Sigmoid colon (tissue), 4 donors: ENCODE results near the gene RPTN.

Experiments used
- EP300 ChIP-seq, 4 donors: sonication (generic); formaldehyde crosslinking; IDR thresholded peaks; one replicate each; pipeline ENCODE4 v1.6.1; 2017; ENCODE audit warnings: antibody characterized with exemption in 4 of 4
- POLR2A ChIP-seq, 2 donors: fragments of 450-650 bp; IDR thresholded peaks; one replicate each; pipeline ENCODE4 v1.6.1; 2016; ENCODE audit warnings: antibody characterized with exemption in 2 of 2, mild to moderate bottlenecking in 2 of 2, moderate library complexity in 2 of 2
- POLR2AphosphoS5 ChIP-seq, 4 donors: sonication (generic); formaldehyde crosslinking; IDR thresholded peaks; one replicate each; pipeline ENCODE4 v1.6.1; 2017; ENCODE audit warnings: antibody characterized with exemption in 4 of 4
- TF ChIP-seq, protein P1 (sequence below), 4 experiments: fragments of 450-650 bp in 3 of 4; fragments of 200-600 bp in 1 of 4; IDR thresholded peaks; one replicate each; pipeline ENCODE4 v1.5.1; 2016 to 2019; ENCODE audit warnings: antibody characterized with exemption in 4 of 4, mild to moderate bottlenecking in 3 of 4, moderate library complexity in 2 of 4

DNA sequence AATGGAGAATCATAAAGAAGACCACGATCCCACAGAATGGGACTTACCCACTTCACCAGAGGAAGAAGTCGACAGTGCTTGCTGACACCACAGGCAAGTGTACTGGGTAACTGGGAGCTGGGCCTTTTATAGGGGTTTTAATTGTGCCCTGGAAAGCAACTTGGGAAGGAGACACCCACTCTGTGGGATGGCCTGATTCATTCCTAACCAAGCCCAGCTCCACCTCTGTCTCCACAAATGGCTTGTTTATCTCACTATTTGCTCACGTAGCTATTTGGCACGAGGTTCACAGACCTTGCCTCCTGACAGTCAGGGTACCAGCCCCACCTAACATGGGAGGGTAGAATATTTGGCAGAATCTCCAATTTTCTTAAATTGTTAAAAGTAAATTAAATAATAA, 43.7 kb downstream of the RPTN start, which contains the start of gene TCHH:
- TF ChIP-seq, protein P1, sequence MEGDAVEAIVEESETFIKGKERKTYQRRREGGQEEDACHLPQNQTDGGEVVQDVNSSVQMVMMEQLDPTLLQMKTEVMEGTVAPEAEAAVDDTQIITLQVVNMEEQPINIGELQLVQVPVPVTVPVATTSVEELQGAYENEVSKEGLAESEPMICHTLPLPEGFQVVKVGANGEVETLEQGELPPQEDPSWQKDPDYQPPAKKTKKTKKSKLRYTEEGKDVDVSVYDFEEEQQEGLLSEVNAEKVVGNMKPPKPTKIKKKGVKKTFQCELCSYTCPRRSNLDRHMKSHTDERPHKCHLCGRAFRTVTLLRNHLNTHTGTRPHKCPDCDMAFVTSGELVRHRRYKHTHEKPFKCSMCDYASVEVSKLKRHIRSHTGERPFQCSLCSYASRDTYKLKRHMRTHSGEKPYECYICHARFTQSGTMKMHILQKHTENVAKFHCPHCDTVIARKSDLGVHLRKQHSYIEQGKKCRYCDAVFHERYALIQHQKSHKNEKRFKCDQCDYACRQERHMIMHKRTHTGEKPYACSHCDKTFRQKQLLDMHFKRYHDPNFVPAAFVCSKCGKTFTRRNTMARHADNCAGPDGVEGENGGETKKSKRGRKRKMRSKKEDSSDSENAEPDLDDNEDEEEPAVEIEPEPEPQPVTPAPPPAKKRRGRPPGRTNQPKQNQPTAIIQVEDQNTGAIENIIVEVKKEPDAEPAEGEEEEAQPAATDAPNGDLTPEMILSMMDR (IDR thresholded peaks at IDR 0.05), result no peak
- no peak for TF ChIP-seq EP300 (IDR thresholded peaks at IDR 0.05)
- TF ChIP-seq POLR2A (IDR thresholded peaks at IDR 0.05), result no peak
- TF ChIP-seq POLR2AphosphoS5 (IDR thresholded peaks at IDR 0.05), result no peak
